Loucy (cell line): Measurements from ENCODE around the gene RIMBP2.

Experiments used
- H2AFZ ChIP-seq: fragments of 200-600 bp; sonication (generic); 2 replicates; pipeline ENCODE4 v1.6.0; 2016; ENCODE audit warnings: antibody characterized with exemption, mild to moderate bottlenecking, low read length, moderate library complexity
- H3F3A ChIP-seq: fragments of 200-600 bp; 2 replicates; pipeline ENCODE4 v1.6.0; 2016; ENCODE audit warnings: antibody characterized with exemption, low read depth, mild to moderate bottlenecking
- H3K27me3 ChIP-seq: fragments of 200-600 bp; sonication (generic); 2 replicates; pipeline ENCODE4 v1.6.1; 2014; ENCODE audit warnings: low read length, mild to moderate bottlenecking; ENCODE audit not compliant: insufficient read depth, poor library complexity, severe bottlenecking
- H3K36me3 ChIP-seq: fragments of 200-600 bp; sonication (generic); 2 replicates; pipeline ENCODE4 v1.6.1; 2016; ENCODE audit warnings: low read length; ENCODE audit not compliant: insufficient read depth
- H3K4me1 ChIP-seq: fragments of 200-600 bp; sonication (generic); 2 replicates; pipeline ENCODE4 v1.5.1; 2014; ENCODE audit warnings: low read length, mild to moderate bottlenecking; ENCODE audit not compliant: insufficient read depth, poor library complexity, severe bottlenecking
- H3K4me2 ChIP-seq: fragments of 200-600 bp; sonication (generic); 2 replicates; pipeline ENCODE4 v1.6.0; 2014; ENCODE audit warnings: antibody characterized with exemption, low read length, low read depth, mild to moderate bottlenecking; ENCODE audit not compliant: poor library complexity, severe bottlenecking
- H3K4me3 ChIP-seq: fragments of 200-600 bp; sonication (generic); 2 replicates; pipeline ENCODE4 v1.5.1; 2014; ENCODE audit warnings: low read length, mild to moderate bottlenecking, mixed read lengths; ENCODE audit not compliant: poor library complexity, severe bottlenecking
- H3K79me2 ChIP-seq: fragments of 200-600 bp; sonication (generic); 2 replicates; pipeline ENCODE4 v1.6.1; 2014; ENCODE audit warnings: low read length; ENCODE audit not compliant: insufficient read depth
- H3K9ac ChIP-seq: fragments of 200-600 bp; sonication (generic); 2 replicates; pipeline ENCODE4 v1.6.0; 2014; ENCODE audit warnings: mild to moderate bottlenecking, low read depth, low read length, moderate library complexity; ENCODE audit not compliant: poor library complexity, severe bottlenecking
- H3K9me2 ChIP-seq: fragments of 200-600 bp; sonication (generic); replicated peaks from 2 replicates; pipeline ENCODE4 v1.6.1; 2016; ENCODE audit warnings: low read depth, low read length, mixed read lengths
- H3K9me3 ChIP-seq: fragments of 200-600 bp; sonication (generic); 2 replicates; pipeline ENCODE4 v1.6.1; 2014; ENCODE audit warnings: mild to moderate bottlenecking, antibody characterized with exemption, low read length, low read depth; ENCODE audit not compliant: insufficient read depth
- H4K20me1 ChIP-seq: fragments of 200-600 bp; sonication (generic); 2 replicates; pipeline ENCODE4 v1.6.0; 2014; ENCODE audit warnings: antibody characterized with exemption, low read length, mild to moderate bottlenecking; ENCODE audit not compliant: insufficient read depth, poor library complexity, severe bottlenecking
- EZH2phosphoT487 ChIP-seq: fragments of 200-600 bp; IDR thresholded peaks from 2 replicates; pipeline ENCODE4 v1.6.1; 2018; ENCODE audit warnings: antibody characterized with exemption, mild to moderate bottlenecking, moderate library complexity, borderline replicate concordance
- TF ChIP-seq, protein P1 (sequence below): fragments of 200-600 bp; sonication (generic); conservative IDR thresholded peaks from 2 replicates; pipeline ENCODE4 v1.5.1; 2014; ENCODE audit warnings: mild to moderate bottlenecking, antibody characterized with exemption, low read length

RIMBP2 gene

GRCh38 chr12:130504840-130505175, 211.3 kb downstream of the RIMBP2 start:
- H3K27me3 ChIP-seq: no peaks in the 10 kb centered on the region
- H3K36me3 ChIP-seq: no peaks in the 10 kb centered on the region
- no peak overlapping the region for H2AFZ ChIP-seq
- H3K4me3 ChIP-seq: no peak overlapping the region
- no peaks in the 10 kb centered on the region for H4K20me1 ChIP-seq
- no peak for TF ChIP-seq EZH2phosphoT487
- TF ChIP-seq, protein P1, sequence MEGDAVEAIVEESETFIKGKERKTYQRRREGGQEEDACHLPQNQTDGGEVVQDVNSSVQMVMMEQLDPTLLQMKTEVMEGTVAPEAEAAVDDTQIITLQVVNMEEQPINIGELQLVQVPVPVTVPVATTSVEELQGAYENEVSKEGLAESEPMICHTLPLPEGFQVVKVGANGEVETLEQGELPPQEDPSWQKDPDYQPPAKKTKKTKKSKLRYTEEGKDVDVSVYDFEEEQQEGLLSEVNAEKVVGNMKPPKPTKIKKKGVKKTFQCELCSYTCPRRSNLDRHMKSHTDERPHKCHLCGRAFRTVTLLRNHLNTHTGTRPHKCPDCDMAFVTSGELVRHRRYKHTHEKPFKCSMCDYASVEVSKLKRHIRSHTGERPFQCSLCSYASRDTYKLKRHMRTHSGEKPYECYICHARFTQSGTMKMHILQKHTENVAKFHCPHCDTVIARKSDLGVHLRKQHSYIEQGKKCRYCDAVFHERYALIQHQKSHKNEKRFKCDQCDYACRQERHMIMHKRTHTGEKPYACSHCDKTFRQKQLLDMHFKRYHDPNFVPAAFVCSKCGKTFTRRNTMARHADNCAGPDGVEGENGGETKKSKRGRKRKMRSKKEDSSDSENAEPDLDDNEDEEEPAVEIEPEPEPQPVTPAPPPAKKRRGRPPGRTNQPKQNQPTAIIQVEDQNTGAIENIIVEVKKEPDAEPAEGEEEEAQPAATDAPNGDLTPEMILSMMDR: no peak
- no peaks in the 10 kb centered on the region for H3K4me1 ChIP-seq
- H3K4me2 ChIP-seq: no peak overlapping the region
- H3F3A ChIP-seq: no peaks in the 10 kb centered on the region
- H3K9me3 ChIP-seq: peaks cover 3% of the 10 kb centered on the region; the same call in 1 of the 2 replicates
- H3K9ac ChIP-seq: no peak overlapping the region
- H3K79me2 ChIP-seq: no peaks in the 10 kb centered on the region
- H3K9me2 ChIP-seq: no peaks in the 10 kb centered on the region

- no peak overlapping the region for H3K4me3 ChIP-seq
- no peak overlapping the region for H2AFZ ChIP-seq
- H3K79me2 ChIP-seq: no peaks in the 10 kb centered on the region
- peaks cover 3% of the 10 kb centered on the region; the same call in 1 of the 2 replicates for H3K9me3 ChIP-seq
- H3K4me1 ChIP-seq: no peaks in the 10 kb centered on the region
- H3K9ac ChIP-seq: no peak overlapping the region
- no peaks in the 10 kb centered on the region for H3K36me3 ChIP-seq
- H3K9me2 ChIP-seq: no peaks in the 10 kb centered on the region
- H4K20me1 ChIP-seq: no peaks in the 10 kb centered on the region
- TF ChIP-seq EZH2phosphoT487: no peak
- TF ChIP-seq, protein P1: no peak
- H3K4me2 ChIP-seq: no peak overlapping the region
- H3K27me3 ChIP-seq: no peaks in the 10 kb centered on the region
- no peaks in the 10 kb centered on the region for H3F3A ChIP-seq
Measured at GRCh38 chr12:130504110-130504839, 211.8 kb downstream of the RIMBP2 start.

GRCh38 chr12:130501821-130502220, 214.3 kb downstream of the RIMBP2 start:
- H3K4me2 ChIP-seq: no peak overlapping the region
- H4K20me1 ChIP-seq: no peaks in the 10 kb centered on the region
- no peak overlapping the region for H3K4me3 ChIP-seq
- TF ChIP-seq EZH2phosphoT487: no peak
- TF ChIP-seq, protein P1: no peak
- no peak overlapping the region for H2AFZ ChIP-seq
- no peaks in the 10 kb centered on the region for H3K79me2 ChIP-seq
- H3F3A ChIP-seq: no peaks in the 10 kb centered on the region
- no peak overlapping the region for H3K9ac ChIP-seq
- H3K27me3 ChIP-seq: no peaks in the 10 kb centered on the region
- no peaks in the 10 kb centered on the region for H3K4me1 ChIP-seq
- H3K9me2 ChIP-seq: no peaks in the 10 kb centered on the region
- H3K36me3 ChIP-seq: no peaks in the 10 kb centered on the region
- H3K9me3 ChIP-seq: peaks cover 3% of the 10 kb centered on the region; the same call in 1 of the 2 replicates
